GM18861 (cell line): ENCODE data around the gene HORMAD2.
"Not testable (repeated sequence)": the region's sequence is repeated elsewhere in the genome, so short reads cannot be mapped to it uniquely, and the experiment has no call there.

Source experiments
- ATAC-seq: cut with Tn5 transposase; IDR thresholded peaks from one replicate; pipeline ENCODE4 v1.9.1; 2021; ENCODE audit not compliant: unreplicated experiment

HORMAD2 gene

GRCh38 chr22:30188911-30189310 lies 108.6 kb downstream of the HORMAD2 start:
- ATAC-seq = no peak

DNA sequence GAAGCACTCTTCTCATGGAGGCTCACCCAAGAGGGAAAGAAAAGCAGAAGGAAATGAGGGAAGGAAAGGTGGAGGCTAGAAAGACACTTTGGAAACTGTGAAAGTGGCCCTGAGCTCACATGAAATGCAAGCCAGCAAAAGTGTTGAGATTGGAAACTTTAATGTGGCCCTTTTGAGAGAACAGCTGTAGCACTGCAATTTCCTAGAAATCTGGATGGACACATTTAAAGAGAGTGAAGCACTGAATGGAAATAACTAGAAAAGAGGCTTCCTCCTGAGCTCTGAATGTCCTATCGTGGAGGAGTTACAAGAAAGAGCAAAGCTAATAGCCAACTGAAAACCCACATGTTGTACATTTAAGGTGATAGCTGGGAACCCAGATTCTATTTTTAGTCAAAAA lies 110.3 kb downstream of the HORMAD2 start:
- ATAC-seq = no peak

DNA sequence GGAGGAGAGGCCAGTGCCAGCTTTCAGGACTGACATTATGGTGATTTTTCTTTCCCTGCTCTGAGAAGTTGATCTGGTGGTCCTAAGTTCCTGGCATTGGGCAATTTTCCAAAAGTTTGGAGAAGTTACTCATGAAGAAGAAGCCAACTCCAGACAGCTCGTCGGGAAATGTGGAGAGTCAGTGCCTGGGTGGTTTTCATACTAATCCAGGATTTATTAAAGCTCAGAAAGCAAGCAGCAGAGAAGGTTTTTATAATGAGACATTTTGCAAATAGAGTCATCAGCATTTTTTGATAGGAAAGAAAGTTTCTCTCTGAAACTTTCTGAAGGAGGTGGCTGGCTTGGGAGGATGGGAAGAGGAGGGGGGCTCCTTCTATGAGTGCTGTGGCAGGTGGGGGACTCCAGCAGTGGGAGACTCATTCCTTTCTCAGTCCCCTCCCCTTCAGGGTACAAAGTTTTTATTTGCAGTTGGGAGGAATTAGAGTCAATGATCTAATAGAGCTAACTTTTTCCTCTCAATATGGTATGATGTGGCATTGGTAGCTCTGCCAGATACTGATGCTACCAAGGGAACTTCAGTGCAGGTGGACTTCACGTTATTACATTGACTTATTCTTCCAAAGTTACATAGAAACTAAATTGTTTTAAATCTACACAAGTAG lies 110.9 kb downstream of the HORMAD2 start:
- no peak for ATAC-seq

DNA sequence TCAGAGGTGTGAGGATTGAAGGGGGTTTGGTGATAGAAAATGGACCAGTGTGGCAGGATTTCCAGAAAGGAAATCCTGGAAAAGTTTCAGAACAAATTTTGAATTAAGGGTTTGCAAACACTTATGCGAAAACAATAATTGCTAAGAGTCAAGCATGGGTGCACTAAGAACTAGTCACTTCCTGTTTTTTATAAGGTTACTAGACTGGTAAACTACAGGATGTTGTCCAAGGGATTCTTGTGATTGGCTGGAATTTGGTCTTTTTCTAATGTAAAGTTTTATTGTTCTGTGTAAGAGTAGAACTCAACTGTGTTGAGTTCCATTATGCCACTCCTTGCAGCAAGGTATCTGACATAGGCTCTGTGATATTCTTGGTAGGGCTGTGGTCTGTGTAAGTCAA lies 112.2 kb downstream of the HORMAD2 start:
- ATAC-seq = no peak

DNA sequence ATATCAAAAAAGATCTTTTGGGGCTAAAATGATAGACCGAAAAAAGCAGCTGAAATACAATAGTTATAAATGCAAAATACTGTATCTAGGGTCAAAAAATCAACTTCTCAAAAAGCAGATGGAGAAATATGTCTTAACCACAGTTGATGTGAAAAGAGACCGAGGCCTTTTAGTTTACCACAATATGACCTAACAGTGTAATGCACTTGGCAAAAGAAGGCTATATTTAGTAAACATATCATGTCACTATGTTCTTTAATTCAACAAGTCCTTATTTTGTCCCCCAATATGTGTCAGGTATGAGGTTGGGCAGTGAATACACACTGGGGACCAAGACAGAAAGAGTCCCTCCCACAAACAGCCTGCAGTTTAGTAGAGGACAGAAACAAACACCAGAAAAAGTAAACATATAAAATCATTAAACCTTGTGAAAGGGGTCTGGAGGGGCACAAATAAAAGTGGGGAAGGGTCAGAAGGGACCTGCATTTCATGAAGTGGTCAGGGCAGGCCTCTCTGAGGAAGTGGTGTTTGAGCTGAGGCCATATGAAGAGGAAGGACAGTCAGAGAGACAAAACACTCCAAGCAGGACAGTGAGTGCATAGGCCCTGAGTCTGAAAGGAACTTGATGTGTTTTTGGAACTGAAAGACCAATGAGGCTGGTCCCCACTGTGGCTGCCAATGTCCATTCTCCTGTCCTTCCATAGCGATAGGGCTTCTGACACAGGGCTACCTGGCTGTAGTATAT lies 112.9 kb downstream of the HORMAD2 start:
- ATAC-seq = no peak

GRCh38 chr22:30195245-30196140 lies 115.2 kb downstream of the HORMAD2 start:
- ATAC-seq = no peak

DNA sequence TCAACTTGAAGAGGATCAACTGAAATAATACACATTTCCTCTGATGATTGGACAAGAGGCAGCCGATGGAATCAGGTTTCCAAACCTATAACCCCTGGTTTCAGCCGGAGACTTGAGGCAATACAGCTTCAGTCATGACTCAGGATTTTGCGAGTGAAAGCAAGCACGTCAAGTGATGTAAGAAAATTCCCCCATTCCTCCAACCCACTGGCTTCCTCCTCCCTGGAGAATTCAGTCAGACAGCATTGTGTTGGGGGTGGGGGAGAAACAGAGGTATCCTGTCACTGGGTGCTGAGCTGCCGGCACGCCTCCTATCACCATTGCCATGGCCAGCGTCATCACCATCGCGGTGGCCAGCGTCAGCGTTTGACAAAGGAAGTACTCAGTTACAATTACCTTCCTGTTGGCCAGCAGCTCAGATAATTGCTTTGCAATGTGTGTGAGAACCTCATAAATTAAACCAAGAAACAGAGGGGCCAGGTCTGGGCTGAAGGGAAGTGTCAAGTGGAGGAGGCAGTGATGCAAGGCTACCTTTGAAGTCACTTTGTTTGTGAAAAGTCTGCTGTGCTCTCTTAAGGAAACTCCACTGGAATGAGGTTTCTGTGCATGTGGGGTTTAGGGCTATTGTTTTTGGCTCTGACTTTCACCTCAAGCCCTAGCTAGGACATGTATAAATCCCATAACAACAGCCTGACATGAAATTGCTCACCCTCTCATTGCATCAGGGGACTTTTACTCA lies 116.0 kb downstream of the HORMAD2 start:
- ATAC-seq = no peak

- no peak for ATAC-seq
Measured at GRCh38 chr22:30196880-30197336, 116.6 kb downstream of the HORMAD2 start.

- ATAC-seq = no peak
Measured at GRCh38 chr22:30197389-30197788, 117.1 kb downstream of the HORMAD2 start.

DNA sequence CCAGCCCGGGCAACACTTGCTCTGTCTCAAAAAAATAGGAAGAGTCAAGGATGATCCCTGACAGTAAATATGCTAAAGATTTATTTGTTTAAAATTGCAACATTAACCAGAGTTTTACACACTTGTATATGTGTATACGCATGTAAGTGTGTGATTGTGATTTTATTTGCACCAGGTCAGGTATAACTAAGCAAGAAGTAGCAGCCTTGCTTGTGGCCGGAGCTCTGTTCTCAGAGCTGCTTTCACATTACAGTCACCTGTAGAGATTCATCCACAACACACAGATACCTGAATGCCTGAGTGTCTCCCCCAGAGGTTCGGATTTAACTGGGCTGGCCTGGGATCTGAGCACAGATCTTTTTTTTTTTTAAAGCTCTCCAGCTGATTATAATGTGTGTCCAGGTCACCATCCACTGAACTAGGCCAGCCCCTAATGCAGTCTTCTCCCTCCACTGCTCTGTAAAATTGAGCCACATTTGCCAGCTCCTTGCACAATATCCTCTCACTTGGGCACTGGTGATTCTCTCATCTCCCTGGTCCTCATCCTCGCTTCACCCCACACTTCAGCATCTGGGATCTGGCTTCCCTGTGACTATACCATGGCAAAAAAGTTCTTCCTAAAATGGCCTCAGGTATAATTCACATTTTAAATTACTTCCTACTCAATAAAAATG lies 118.0 kb downstream of the HORMAD2 start:
- ATAC-seq = no peak

DNA sequence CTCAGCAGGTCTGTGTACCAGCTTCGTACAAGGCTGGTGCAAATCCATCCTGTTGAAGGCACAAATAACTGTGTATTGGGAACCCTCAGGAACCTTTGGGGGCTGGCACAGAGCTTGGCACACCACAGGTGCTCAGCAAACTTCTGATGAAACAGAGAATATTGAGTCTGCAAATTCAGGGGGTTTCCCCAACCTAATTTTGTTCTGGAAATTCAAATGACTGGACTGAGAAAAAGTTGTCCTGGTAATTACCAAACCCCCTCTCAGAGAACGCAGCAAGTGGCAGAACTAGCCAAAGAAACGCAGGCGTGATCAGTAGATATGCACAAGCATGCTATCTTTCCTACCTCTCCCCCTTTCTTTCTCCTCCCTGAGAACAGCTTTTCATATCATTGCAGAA lies 118.7 kb downstream of the HORMAD2 start:
- ATAC-seq = no peak

DNA sequence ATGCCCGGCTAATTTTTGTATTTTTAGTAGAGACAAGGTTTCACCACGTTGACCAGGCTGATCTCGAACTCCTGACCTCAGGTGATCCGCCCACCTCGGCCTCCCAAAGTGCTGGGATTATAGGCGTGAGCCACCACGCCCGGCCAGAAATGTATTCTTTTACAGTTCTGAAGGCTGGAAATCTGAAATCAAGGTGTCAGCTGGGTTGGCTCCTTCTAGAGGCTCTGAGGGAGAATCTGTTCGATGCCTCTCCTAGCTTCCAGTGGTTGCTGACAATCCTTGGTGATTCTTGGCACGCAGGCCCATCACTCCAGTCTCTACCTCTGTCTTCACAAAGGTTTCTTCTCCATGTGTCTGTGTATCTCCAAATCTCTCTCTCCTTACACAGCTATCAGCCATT lies 120.6 kb downstream of the HORMAD2 start:
- not testable (repeated sequence) for ATAC-seq

DNA sequence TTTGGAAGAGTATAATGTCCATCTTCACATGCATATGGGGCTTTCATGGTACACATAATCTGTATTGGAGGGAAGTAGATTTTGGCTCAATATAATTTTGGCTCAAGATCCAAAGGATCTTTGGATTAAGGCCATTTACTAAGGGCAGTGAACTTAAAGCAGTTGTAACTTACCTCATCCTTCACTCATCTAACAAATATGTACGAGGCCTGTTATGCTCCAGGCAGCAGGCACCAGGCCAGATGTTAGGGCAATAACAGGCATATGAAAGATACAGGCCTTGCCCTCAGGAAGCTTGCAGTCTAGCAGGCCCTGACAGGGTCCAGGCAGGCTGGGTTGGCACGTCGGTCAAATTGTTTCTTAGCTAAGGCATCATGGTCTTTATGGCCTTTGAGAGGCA lies 121.7 kb downstream of the HORMAD2 start:
- ATAC-seq = no peak

GRCh38 chr22:30202531-30203006 lies 122.3 kb downstream of the HORMAD2 start:
- no peak for ATAC-seq

DNA sequence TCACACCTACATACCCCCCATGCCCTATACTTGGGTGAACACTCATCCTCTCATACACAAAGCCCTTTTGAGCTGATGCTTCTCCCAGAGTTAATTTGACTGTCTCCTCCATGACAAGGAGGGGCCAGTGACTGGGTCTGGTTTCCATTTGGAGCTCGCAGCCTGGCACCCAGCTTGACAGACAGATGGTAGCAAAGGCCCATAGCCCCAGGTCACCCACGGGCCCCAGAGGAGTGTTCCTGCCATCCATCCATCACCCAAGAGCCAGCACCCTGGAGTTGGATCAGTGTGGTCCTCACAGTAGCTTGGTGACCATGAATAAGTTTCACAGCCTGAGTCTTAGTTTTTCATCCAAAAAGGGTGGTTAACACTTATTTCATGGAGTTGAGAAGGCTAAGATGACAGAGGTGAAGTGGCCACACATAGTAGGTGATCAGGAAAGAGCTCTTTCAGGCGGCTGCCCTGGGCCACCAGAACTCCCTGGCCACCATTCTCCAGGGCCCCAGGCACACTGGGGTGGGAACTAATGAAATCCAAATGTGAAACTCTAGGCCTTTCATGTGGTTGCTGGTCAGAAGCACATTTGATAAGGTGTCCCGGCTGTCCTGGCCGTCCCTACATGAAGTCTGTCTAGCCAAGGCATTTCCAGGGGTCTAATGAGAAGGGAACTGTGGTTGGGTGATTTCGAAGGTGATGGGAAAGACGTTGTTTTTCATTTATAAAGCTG lies 123.9 kb downstream of the HORMAD2 start:
- no peak for ATAC-seq

DNA sequence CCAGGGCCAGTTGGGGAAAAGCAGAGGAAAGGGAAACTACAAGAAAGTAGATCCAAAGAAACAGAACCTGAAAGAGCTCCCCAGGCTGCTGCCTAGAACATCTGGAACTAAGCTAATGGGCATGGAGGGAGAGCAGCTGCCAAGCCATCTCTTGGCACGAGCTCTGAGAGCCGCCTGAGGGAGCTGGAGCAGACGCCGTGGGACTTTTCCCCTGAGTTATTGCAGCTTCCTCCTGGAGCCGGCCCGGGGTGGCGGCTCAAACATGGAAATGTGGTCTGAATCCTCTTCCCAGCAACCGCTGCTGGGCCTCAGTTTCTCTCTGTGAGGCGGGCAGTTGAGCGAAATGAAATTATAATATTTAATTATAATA lies 124.5 kb downstream of the HORMAD2 start:
- ATAC-seq = no peak

DNA sequence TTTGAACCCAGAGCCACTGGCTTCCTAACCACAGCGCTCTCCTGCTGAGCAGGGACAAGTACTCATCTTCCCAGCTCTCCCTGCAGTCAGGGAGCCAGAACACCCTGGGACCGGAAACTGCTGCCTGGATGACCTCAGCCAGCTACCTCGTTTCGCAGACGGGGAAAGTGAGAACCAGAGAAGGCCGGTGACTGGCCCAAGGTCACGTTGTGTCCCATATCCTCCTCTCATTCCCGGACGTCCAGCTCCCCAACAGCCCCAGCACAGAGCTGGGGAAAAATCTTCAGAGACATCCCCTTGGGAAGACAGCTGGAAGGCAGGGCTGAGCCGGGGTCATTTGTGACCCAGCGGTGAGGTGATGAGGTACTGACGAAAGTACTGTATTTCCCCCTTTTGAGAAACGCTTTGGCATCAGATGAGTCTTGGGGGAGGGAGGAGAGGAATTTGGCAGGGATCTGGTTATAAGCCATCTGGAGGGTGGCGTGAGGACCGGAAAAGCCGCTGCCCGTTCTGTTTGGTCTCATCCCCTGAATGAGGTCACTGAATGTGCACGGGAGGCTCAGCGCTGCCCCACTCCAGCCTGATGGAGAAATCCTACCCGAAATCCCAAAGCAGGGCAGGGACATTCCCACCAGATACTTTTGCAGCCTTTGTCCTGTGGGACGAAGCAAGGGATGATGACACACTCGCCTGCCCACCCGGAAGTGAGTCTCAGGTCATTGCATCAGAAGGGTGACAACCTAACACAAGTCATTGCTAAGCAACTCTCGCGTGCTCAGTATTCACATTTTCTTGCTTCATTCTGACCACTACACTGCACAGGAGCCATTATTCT lies 125.2 kb downstream of the HORMAD2 start:
- no peak for ATAC-seq

- no peak for ATAC-seq
Measured at GRCh38 chr22:30206944-30207343, 126.7 kb downstream of the HORMAD2 start.
